IPS-NIHi7 (cell line): ENCODE data around the gene IL6R.

ENCODE experiments used
- DNase-seq: peaks from one replicate; pipeline ENCODE4 v3.0.0; 2012; ENCODE audit warnings: mixed read lengths; ENCODE audit errors: extremely low spot score

IL6R gene

DNA sequence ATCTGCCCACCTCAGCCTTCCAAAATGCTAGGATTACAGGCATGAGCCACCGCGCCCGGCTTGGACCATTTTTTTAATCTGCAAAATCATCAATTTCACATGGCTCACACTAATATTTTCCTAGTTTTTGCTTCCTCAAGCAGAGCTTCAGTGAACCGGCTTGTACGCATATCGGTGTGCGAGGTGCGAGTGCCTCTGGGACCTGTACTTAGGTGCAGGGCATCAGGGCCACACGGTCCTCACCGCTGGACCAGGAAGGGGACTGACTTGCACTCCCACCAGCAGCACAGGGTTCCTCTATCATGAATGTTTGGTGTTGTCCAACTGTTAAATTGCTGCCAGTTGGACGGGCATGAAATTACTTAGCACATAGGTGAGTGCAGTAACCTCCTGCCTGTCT, 112.5 kb downstream of the IL6R start:
- no peak for DNase-seq
